Renal cortex interstitium (tissue), 11 donors: Measurements from ENCODE around the gene LOX. TPM values are rescaled to one million over a fixed set of nuclear protein-coding genes. Genes with fewer than 3 reads are reported as not detected.

Experiments used
- DNase-seq, 11 donors: peaks; one replicate each; pipeline ENCODE4 v3.0.0-alpha.2; 2013; ENCODE audit warnings: low read depth in 9 of 11, low spot score in 4 of 11; ENCODE audit errors: extremely low read depth in 1 of 11
- polyA plus RNA-seq, 3 donors: library from polyadenylated mRNA; unstranded; fragments of 120-200 nt; gene quantifications; one replicate each; pipeline ENCODE4 v1.2.1, GENCODE V29; 2013; ENCODE audit not compliant: insufficient read length in 3 of 3

Gene LOX
- polyA plus RNA-seq, 3 donors, result 30.9 to 44.4 (median 41.7) TPM

- DNase-seq, result no peak
These were observed 63.7 kb downstream of the LOX start for GRCh38 chr5:122014236-122014935.

Other genes starting within 250 kb of the LOX start
- not detected for gene FTMT, start 226.4 kb downstream of the LOX start, polyA plus RNA-seq
- 10 to 100 TPM; 17.1 to 20.5 (median 18.7) TPM for gene SRFBP1, start 116.3 kb downstream of the LOX start, polyA plus RNA-seq
- gene ZNF474, start 51.3 kb upstream of the LOX start, polyA plus RNA-seq, result under 1 TPM; 0.48 to 0.76 (median 0.65) TPM
- 10 to 100 TPM; 24.7 to 28.8 (median 24.9) TPM for gene SNCAIP, start 234.0 kb upstream of the LOX start, polyA plus RNA-seq